HepG2 (cell line): Measurements from ENCODE around the gene HCK.

Source experiments
- BCL6 ChIP-seq: IDR thresholded peaks from 2 replicates; pipeline ENCODE4 v1.6.1; 2016; ENCODE audit warnings: missing genetic modification reagents, missing compliant biosample characterization
- BORCS8-MEF2B ChIP-seq: sonication (generic); formaldehyde crosslinking; IDR thresholded peaks from 2 replicates; pipeline ENCODE4 v1.8.0; 2022; ENCODE audit warnings: mild to moderate bottlenecking, missing genetic modification reagents
- CENPX ChIP-seq: sonication (generic); formaldehyde crosslinking; IDR thresholded peaks from 2 replicates; pipeline ENCODE4 v1.9.0; 2021; ENCODE audit warnings: mild to moderate bottlenecking, missing genetic modification reagents, moderate library complexity
- E2F1 ChIP-seq: sonication (generic); formaldehyde crosslinking; IDR thresholded peaks from 2 replicates; pipeline ENCODE4 v1.5.0; 2020; ENCODE audit warnings: missing genetic modification reagents
- HOXA7 ChIP-seq: sonication (generic); formaldehyde crosslinking; IDR thresholded peaks from 2 replicates; pipeline ENCODE4 v1.8.1; 2022; ENCODE audit warnings: mild to moderate bottlenecking, missing genetic modification reagents, moderate library complexity
- HOXA9 ChIP-seq: sonication (generic); formaldehyde crosslinking; IDR thresholded peaks from 2 replicates; pipeline ENCODE4 v1.8.1; 2022; ENCODE audit warnings: missing genetic modification reagents, mild to moderate bottlenecking, moderate library complexity, borderline replicate concordance
- MIER3 ChIP-seq: IDR thresholded peaks from 2 replicates; pipeline ENCODE4 v1.6.1; 2016; ENCODE audit warnings: missing compliant biosample characterization, borderline replicate concordance
- RAD51 ChIP-seq: fragments of 450-650 bp; IDR thresholded peaks from 2 replicates; pipeline ENCODE4 v1.6.1; 2016; ENCODE audit warnings: borderline replicate concordance
- SNAPC4 ChIP-seq: sonication (generic); formaldehyde crosslinking; IDR thresholded peaks from 2 replicates; pipeline ENCODE4 v1.4.0; 2020; ENCODE audit warnings: mild to moderate bottlenecking, missing genetic modification reagents
- TAF1 ChIP-seq: sonication (generic); formaldehyde crosslinking; IDR thresholded peaks from 2 replicates; pipeline ENCODE4 v1.4.0; 2020; ENCODE audit warnings: missing genetic modification reagents
- ZNF296 ChIP-seq: sonication (generic); formaldehyde crosslinking; conservative IDR thresholded peaks from 2 replicates; pipeline ENCODE4 v1.5.0; 2020; ENCODE audit warnings: mild to moderate bottlenecking, missing genetic modification reagents
- TF ChIP-seq, protein P1 (sequence below): sonication (generic); formaldehyde crosslinking; IDR thresholded peaks from 2 replicates; pipeline ENCODE4 v1.5.0; 2020; ENCODE audit warnings: mild to moderate bottlenecking, missing genetic modification reagents, moderate library complexity
- TF ChIP-seq, protein P2 (sequence below), 2 experiments: sonication (generic) in 1 of 2; formaldehyde crosslinking in 1 of 2; IDR thresholded peaks; 2 replicates each; pipeline versions ENCODE4 v1.4.0 to v1.6.1; 2018 to 2020; ENCODE audit warnings: missing genetic modification reagents in 2 of 2, borderline replicate concordance in 1 of 2, low read depth in 1 of 2, mild to moderate bottlenecking in 1 of 2, missing biosample characterization in 1 of 2
- TF ChIP-seq, protein P3 (sequence below): sonication (generic); formaldehyde crosslinking; IDR thresholded peaks from 2 replicates; pipeline ENCODE4 v1.5.1; 2020; ENCODE audit warnings: missing genetic modification reagents, mild to moderate bottlenecking, borderline replicate concordance

- TF ChIP-seq, protein P1, sequence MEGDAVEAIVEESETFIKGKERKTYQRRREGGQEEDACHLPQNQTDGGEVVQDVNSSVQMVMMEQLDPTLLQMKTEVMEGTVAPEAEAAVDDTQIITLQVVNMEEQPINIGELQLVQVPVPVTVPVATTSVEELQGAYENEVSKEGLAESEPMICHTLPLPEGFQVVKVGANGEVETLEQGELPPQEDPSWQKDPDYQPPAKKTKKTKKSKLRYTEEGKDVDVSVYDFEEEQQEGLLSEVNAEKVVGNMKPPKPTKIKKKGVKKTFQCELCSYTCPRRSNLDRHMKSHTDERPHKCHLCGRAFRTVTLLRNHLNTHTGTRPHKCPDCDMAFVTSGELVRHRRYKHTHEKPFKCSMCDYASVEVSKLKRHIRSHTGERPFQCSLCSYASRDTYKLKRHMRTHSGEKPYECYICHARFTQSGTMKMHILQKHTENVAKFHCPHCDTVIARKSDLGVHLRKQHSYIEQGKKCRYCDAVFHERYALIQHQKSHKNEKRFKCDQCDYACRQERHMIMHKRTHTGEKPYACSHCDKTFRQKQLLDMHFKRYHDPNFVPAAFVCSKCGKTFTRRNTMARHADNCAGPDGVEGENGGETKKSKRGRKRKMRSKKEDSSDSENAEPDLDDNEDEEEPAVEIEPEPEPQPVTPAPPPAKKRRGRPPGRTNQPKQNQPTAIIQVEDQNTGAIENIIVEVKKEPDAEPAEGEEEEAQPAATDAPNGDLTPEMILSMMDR (CRISPR knock-in tag), result no peak
- TF ChIP-seq SNAPC4 (CRISPR knock-in tag), result no peak
- TF ChIP-seq HOXA7 (CRISPR knock-in tag), result no peak
- TF ChIP-seq MIER3 (CRISPR knock-in tag), result no peak
- TF ChIP-seq BORCS8-MEF2B (CRISPR knock-in tag), result no peak
- no peak for TF ChIP-seq TAF1 (CRISPR knock-in tag)
- TF ChIP-seq, protein P2, sequence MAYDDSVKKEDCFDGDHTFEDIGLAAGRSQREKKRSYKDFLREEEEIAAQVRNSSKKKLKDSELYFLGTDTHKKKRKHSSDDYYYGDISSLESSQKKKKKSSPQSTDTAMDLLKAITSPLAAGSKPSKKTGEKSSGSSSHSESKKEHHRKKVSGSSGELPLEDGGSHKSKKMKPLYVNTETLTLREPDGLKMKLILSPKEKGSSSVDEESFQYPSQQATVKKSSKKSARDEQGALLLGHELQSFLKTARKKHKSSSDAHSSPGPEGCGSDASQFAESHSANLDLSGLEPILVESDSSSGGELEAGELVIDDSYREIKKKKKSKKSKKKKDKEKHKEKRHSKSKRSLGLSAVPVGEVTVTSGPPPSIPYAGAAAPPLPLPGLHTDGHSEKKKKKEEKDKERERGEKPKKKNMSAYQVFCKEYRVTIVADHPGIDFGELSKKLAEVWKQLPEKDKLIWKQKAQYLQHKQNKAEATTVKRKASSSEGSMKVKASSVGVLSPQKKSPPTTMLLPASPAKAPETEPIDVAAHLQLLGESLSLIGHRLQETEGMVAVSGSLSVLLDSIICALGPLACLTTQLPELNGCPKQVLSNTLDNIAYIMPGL (CRISPR knock-in tag; IDR thresholded peaks at IDR 0.05; ENCODE audit: borderline replicate concordance in 1 of 2, low read depth in 1 of 2), result no peak
- no peak for TF ChIP-seq CENPX (CRISPR knock-in tag)
- TF ChIP-seq E2F1, result no peak
- TF ChIP-seq, protein P3, sequence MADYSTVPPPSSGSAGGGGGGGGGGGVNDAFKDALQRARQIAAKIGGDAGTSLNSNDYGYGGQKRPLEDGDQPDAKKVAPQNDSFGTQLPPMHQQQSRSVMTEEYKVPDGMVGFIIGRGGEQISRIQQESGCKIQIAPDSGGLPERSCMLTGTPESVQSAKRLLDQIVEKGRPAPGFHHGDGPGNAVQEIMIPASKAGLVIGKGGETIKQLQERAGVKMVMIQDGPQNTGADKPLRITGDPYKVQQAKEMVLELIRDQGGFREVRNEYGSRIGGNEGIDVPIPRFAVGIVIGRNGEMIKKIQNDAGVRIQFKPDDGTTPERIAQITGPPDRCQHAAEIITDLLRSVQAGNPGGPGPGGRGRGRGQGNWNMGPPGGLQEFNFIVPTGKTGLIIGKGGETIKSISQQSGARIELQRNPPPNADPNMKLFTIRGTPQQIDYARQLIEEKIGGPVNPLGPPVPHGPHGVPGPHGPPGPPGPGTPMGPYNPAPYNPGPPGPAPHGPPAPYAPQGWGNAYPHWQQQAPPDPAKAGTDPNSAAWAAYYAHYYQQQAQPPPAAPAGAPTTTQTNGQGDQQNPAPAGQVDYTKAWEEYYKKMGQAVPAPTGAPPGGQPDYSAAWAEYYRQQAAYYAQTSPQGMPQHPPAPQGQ (CRISPR knock-in tag), result no peak
- TF ChIP-seq HOXA9 (CRISPR knock-in tag), result no peak
- TF ChIP-seq ZNF296 (CRISPR knock-in tag), result no peak
- no peak for TF ChIP-seq RAD51
- no peak for TF ChIP-seq BCL6
Measured at GRCh38 chr20:32129863-32130262, 77.8 kb downstream of the HCK start.
